Smooth muscle cell (in vitro differentiated cells): ENCODE measurements around the gene FAM50B. TPM values are rescaled to one million over a fixed set of nuclear protein-coding genes. Genes with fewer than 3 reads are reported as not detected.

Experiments used
- DNase-seq: peaks from one replicate; lab custom pipeline; 2025; ENCODE audit not compliant: unreplicated experiment; lab: John Stamatoyannopoulos, UW
- H2AFZ ChIP-seq: fragments of 200-600 bp; sonication (generic); 2 replicates; pipeline ENCODE4 v1.6.0; 2016; ENCODE audit warnings: antibody characterized with exemption, low read depth, mild to moderate bottlenecking
- H3F3A ChIP-seq: fragments of 200-600 bp; sonication (generic); 2 replicates; pipeline ENCODE4 v1.6.0; 2017; ENCODE audit warnings: antibody characterized with exemption, low read depth
- H3K27ac ChIP-seq: fragments of 200-600 bp; sonication (generic); 2 replicates; pipeline ENCODE4 v1.5.1; 2016; ENCODE audit warnings: low read depth, mild to moderate bottlenecking
- H3K27me3 ChIP-seq: fragments of 200-600 bp; sonication (generic); 2 replicates; pipeline ENCODE4 v1.6.1; 2016; ENCODE audit warnings: low read depth, mild to moderate bottlenecking
- H3K36me3 ChIP-seq: fragments of 200-600 bp; sonication (generic); 2 replicates; pipeline ENCODE4 v1.5.1; 2016; ENCODE audit warnings: low read depth
- H3K4me1 ChIP-seq: fragments of 200-600 bp; sonication (generic); 2 replicates; pipeline ENCODE4 v1.5.1; 2016; ENCODE audit warnings: low read depth
- H3K4me2 ChIP-seq: fragments of 200-600 bp; sonication (generic); 2 replicates; pipeline ENCODE4 v1.6.0; 2016; ENCODE audit warnings: mild to moderate bottlenecking
- H3K4me3 ChIP-seq: fragments of 200-600 bp; sonication (generic); 2 replicates; pipeline ENCODE4 v1.5.1; 2016; ENCODE audit warnings: mild to moderate bottlenecking
- H3K79me2 ChIP-seq: fragments of 200-600 bp; sonication (generic); 2 replicates; pipeline ENCODE4 v1.6.0; 2016; ENCODE audit warnings: low read depth, mild to moderate bottlenecking
- H3K9ac ChIP-seq: fragments of 200-600 bp; sonication (generic); 2 replicates; pipeline ENCODE4 v1.6.0; 2016; ENCODE audit warnings: low read depth
- H3K9me3 ChIP-seq: fragments of 200-600 bp; sonication (generic); replicated peaks from 2 replicates; pipeline ENCODE4 v1.5.1; 2016; ENCODE audit warnings: low read depth
- H4K20me1 ChIP-seq: fragments of 200-600 bp; sonication (generic); 2 replicates; pipeline ENCODE4 v1.6.0; 2016; ENCODE audit warnings: low read depth
- WGBS: methylation state at CpG from one replicate; pipeline ENCODE4 v1.1.7; 2016; ENCODE audit warnings: low lambda C conversion rate; 5-methylcytosine and 5-hydroxymethylcytosine counted together
- polyA plus RNA-seq: library from polyadenylated mRNA; unstranded; fragments of >200 nt; fragmentation: Nextera tagmentation; extraction: Ambion mirVana; gene quantifications from 2 replicates; pipeline ENCODE4 v1.2.1, GENCODE V29; 2016
- total RNA-seq: library from RNA; depleted of rRNA; stranded (reverse); fragments of >200 nt; gene quantifications from 2 replicates; pipeline ENCODE4 v1.2.3, GENCODE V29; 2014
- TF ChIP-seq, protein P1 (sequence below): fragments of 200-600 bp; sonication (generic); IDR thresholded peaks from 2 replicates; pipeline ENCODE4 v1.5.1; 2017; ENCODE audit warnings: borderline replicate concordance, mild to moderate bottlenecking, antibody characterized with exemption; ENCODE audit not compliant: insufficient read depth, poor library complexity, severe bottlenecking

FAM50B gene
- total and polyA plus RNA-seq, 2 experiments from 2014 or later = 4.3 to 6.3 TPM

DNA sequence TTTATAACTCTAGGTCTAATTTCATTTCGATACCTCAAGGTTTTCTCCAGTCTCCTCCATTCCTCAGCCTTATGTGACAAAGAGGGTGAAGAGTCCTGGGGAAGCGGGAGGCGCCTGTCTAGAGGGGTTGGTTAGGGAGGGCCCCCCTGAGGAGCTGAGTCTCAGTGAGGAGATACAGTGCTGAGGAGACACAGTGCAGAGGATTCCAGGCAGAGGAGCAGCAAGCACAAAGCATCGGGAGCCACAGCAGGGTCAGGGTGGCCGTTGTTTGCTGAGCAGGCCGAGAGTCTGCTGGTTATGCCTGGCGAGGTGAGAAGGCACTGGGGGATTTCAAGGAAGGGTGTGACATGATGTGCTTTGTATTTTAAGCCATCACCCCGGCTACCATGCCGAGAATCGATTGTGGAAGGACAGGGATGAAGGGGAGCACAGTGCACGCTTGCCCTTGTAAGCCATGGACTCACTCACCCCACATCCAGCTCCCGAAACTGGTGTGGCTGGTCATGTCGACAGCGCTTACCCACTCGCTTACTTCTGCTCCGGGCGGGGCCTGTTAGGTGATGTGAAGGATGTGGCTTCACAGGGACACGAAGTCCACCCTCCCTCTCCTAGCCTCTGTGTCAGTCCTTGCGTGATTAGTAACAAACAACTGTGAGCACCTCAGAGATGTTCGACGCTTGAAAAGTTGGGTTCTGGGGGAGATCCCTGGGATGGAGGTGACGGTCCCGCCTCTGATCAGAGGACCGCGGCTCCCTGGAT is 30.2 kb downstream of the FAM50B start:
- no peaks in the 10 kb centered on the region for H4K20me1 ChIP-seq
- H2AFZ ChIP-seq = no peak overlapping the region
- DNase-seq = no peak
- no peaks in the 10 kb centered on the region for H3K79me2 ChIP-seq
- no peak overlapping the region for H3K4me3 ChIP-seq
- 95% methylated on average over 25 of the region's 25 CpGs for WGBS
- peaks cover 5% of the 10 kb centered on the region for H3F3A ChIP-seq
- H3K9ac ChIP-seq = no peak overlapping the region
- H3K27me3 ChIP-seq = no peaks in the 10 kb centered on the region
- no peak overlapping the region for H3K4me2 ChIP-seq
- H3K36me3 ChIP-seq = no peaks in the 10 kb centered on the region
- H3K27ac ChIP-seq = no peak overlapping the region
- TF ChIP-seq, protein P1, sequence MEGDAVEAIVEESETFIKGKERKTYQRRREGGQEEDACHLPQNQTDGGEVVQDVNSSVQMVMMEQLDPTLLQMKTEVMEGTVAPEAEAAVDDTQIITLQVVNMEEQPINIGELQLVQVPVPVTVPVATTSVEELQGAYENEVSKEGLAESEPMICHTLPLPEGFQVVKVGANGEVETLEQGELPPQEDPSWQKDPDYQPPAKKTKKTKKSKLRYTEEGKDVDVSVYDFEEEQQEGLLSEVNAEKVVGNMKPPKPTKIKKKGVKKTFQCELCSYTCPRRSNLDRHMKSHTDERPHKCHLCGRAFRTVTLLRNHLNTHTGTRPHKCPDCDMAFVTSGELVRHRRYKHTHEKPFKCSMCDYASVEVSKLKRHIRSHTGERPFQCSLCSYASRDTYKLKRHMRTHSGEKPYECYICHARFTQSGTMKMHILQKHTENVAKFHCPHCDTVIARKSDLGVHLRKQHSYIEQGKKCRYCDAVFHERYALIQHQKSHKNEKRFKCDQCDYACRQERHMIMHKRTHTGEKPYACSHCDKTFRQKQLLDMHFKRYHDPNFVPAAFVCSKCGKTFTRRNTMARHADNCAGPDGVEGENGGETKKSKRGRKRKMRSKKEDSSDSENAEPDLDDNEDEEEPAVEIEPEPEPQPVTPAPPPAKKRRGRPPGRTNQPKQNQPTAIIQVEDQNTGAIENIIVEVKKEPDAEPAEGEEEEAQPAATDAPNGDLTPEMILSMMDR = no peak
- peaks cover 3% of the 10 kb centered on the region for H3K4me1 ChIP-seq
- no peaks in the 10 kb centered on the region for H3K9me3 ChIP-seq

DNA sequence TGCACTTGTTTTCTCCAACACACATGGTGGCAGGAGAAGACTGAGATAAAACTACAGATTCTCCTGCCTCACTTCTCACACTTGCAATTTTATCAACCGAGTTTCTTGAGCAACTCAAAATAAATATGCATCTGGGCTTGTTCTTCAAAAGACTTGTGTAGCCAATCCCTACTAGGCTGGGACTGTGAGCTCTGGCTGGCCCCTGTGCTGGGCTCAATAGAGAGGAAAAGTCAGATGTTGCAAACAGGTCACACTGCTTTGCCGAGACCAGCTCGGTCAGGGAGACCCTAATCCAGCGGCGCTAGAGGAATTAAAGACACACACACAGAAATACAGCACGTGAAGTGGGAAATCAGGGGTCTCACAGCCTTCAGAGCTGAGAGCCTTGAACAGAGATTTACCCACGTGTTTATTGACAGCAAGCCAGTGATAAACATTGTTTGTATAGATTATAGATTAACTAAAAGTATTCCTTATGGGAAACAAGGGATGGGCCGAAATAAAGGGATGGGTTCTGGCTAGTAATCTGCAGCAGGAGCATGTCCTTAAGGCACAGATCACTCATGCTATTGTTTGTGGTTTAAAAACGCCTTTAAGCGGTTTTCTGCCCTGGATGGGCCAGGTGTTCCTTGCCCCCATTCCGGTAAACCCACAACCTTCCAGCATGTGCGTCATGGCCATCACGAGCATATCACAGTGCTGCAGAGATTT is 32.7 kb downstream of the FAM50B start:
- H3K9ac ChIP-seq = no peak overlapping the region
- H3K4me3 ChIP-seq = no peak overlapping the region
- DNase-seq = no peak
- no peak overlapping the region for H2AFZ ChIP-seq
- H3K27ac ChIP-seq = peak overlapping the region; percentile 93
- H3K4me1 ChIP-seq = peaks cover 3% of the 10 kb centered on the region
- H3K79me2 ChIP-seq = no peaks in the 10 kb centered on the region
- 88% methylated on average over 13 of the region's 13 CpGs for WGBS
- H3K27me3 ChIP-seq = no peaks in the 10 kb centered on the region
- TF ChIP-seq, protein P1 = no peak
- H3K4me2 ChIP-seq = no peak overlapping the region
- no peaks in the 10 kb centered on the region for H3K9me3 ChIP-seq
- no peaks in the 10 kb centered on the region for H3K36me3 ChIP-seq
- H3F3A ChIP-seq = peaks cover 5% of the 10 kb centered on the region
- no peaks in the 10 kb centered on the region for H4K20me1 ChIP-seq

DNA sequence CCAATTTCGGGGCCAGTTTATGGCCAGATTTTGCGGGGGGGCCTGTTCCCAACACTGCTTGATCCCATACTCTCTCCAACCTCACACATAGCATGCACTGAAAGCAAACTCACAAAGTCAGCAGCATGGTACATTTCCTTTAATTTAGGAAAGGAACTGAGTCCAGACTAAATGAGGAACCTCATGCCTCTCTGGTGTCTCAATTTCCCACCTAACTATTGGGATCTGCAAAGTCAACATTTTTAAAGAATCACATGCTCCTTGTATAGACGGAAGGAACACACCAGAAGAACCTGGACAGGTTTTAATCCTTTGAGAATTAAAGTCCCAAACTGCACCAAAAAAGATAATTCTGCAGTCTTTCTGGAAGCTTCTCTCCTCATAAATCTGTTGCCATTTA is 33.3 kb downstream of the FAM50B start:
- Histone ChIP-seq H3K27me3 (no peaks in the 10 kb centered on the region), H3K4me2 (peak overlapping the region; percentile 9), H3K9ac (no peak overlapping the region), H3K36me3 (no peaks in the 10 kb centered on the region), H3K4me1 (peaks cover 3% of the 10 kb centered on the region), H3K9me3 (no peaks in the 10 kb centered on the region), H3K4me3 (no peak overlapping the region), H4K20me1 (no peaks in the 10 kb centered on the region), H3K79me2 (no peaks in the 10 kb centered on the region), H3K27ac (peak overlapping the region; percentile 93), H3F3A (peaks cover 5% of the 10 kb centered on the region), H2AFZ (peak overlapping the region; percentile 1)
- no peak for DNase-seq
- TF ChIP-seq, protein P1 = no peak
- 72% methylated on average over 3 of the region's 3 CpGs for WGBS
